ENCODE results near the gene TMEM151A. TPM values are rescaled to one million over a fixed set of nuclear protein-coding genes. Genes with fewer than 3 reads are reported as not detected.
A peak's percentile ranks its signal among the peaks of the same experiment; 100 is the strongest.

Gene TMEM151A
- total and polyA plus RNA-seq, 7 experiments from 2014 or later: 0.11 to 0.29 TPM; not detected in 5

GRCh38 chr11:66294626-66295620, 3.2 kb downstream of the TMEM151A start:
- H3K36me3 Mint-ChIP-seq: peaks cover 0 to 4% (median 0%) of the 10 kb centered on the region in 5 donors
- no peak overlapping the region for H3K4me3 Mint-ChIP-seq
- DNase-seq: no peak
- Histone ChIP-seq H3K4me1 (ENCODE audit: control insufficient read depth in 2 of 2, insufficient read depth in 2 of 2, low read length in 2 of 2) (peaks cover 3 to 4% of the 10 kb centered on the region in 2 donors), H3K36me3 (ENCODE audit: control insufficient read depth in 2 of 3, insufficient read depth in 3 of 3, low read length in 3 of 3) (no peaks in the 10 kb centered on the region), H3K4me3 (ENCODE audit: low read length) (no peak overlapping the region), H3K9me3 (ENCODE audit: control insufficient read depth in 2 of 3, low read length in 3 of 3) (no peaks in the 10 kb centered on the region), H3K27ac (ENCODE audit: low read depth, low read length) (no peak overlapping the region), H3K27me3 (ENCODE audit: control insufficient read depth in 2 of 2, insufficient read depth in 2 of 2, low read length in 2 of 2) (peaks cover 0 to 7% of the 10 kb centered on the region in 2 donors)
- CTCF ChIA-PET: no interaction called here
- peaks cover 6 to 23% (median 17%) of the 10 kb centered on the region in 7 donors for H3K4me1 Mint-ChIP-seq
- intact Hi-C loops (cut with micrococcal nuclease): no loop called here
- no peak for ATAC-seq
- POLR2A ChIA-PET: interaction anchor here (0.6 kb wide), 1 partner anchor 24 kb away, joined by 3 read pairs; no protein-coding TSS in a partner anchor
- H3K9me3 Mint-ChIP-seq: peaks cover 0 to 1% (median 0%) of the 10 kb centered on the region in 11 donors
- peak overlapping the region in 1 of 9 donors; percentile 70 for H3K27ac Mint-ChIP-seq
- H3K27me3 Mint-ChIP-seq: peaks cover 13 to 34% (median 13%) of the 10 kb centered on the region in 5 donors

DNA sequence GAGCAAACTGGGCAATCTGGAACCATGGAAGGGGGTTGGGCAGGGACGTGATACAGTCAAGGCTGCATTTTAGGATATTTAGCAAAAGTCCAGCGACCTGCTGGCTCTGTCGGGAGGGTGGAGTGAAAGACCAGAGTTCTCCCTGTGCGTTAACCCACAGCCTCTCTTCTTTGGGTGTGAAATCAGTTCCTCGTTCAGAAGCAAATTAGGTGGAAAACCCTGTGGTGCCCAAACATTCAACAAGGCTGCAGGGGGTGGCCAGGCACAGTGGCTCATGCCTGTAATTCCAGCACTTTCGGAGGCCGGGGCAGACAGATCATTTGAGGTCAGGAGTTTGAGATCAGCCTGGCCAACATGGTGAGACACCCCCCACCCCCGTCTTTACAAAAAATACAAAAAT, 5.9 kb downstream of the TMEM151A start:
- peaks cover 0 to 2% (median 0%) of the 10 kb centered on the region in 5 donors for H3K36me3 Mint-ChIP-seq
- H3K27ac Mint-ChIP-seq: no peak overlapping the region
- H3K4me1 ChIP-seq (ENCODE audit: control insufficient read depth in 2 of 2, insufficient read depth in 2 of 2, low read length in 2 of 2): no peaks in the 10 kb centered on the region
- ChIA-PET CTCF (interaction anchor here (0.7 to 0.9 kb wide), 2 partner anchors 14 to 28 kb away, joined by 3 read pairs; no protein-coding TSS in a partner anchor), POLR2A (interaction anchor here (1.8 kb wide), 1 partner anchor 10 kb away, joined by 7 read pairs; no protein-coding TSS in a partner anchor)
- peaks cover 0 to 7% (median 4%) of the 10 kb centered on the region in 7 donors for H3K4me1 Mint-ChIP-seq
- no peak overlapping the region for H3K4me3 Mint-ChIP-seq
- ATAC-seq: no peak
- H3K27me3 Mint-ChIP-seq: peaks cover 5 to 16% (median 10%) of the 10 kb centered on the region in 5 donors
- H3K27me3 ChIP-seq (ENCODE audit: control insufficient read depth in 2 of 2, insufficient read depth in 2 of 2, low read length in 2 of 2): peaks cover 0 to 6% of the 10 kb centered on the region in 2 donors
- DNase-seq: no peak
- intact Hi-C loops (cut with micrococcal nuclease): no loop called here
- no peak overlapping the region for H3K27ac ChIP-seq (ENCODE audit: low read depth, low read length)
- H3K9me3 ChIP-seq (ENCODE audit: control insufficient read depth in 2 of 3, low read length in 3 of 3): no peaks in the 10 kb centered on the region
- H3K9me3 Mint-ChIP-seq: no peaks in the 10 kb centered on the region
- no peak overlapping the region for H3K4me3 ChIP-seq (ENCODE audit: low read length)
- no peaks in the 10 kb centered on the region for H3K36me3 ChIP-seq (ENCODE audit: control insufficient read depth in 2 of 3, insufficient read depth in 3 of 3, low read length in 3 of 3)

DNA sequence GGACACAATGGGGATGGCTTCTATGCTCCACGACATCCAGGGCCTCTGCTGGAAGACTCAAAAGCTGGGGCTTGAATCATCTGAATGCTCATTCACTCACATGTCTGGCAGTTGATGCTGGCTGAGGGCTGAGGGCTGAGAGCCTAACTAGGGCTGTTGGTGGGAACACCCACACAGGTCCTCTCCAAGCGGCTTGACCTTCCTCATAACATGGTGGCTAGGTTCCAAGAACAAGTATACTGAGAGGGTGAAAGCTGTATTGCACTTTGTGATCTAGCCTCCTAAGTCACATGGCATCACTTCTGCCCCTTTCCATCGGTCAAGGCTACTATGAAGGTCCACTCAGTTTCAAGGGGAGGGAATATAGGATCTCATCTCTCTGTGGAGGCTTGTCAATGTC, 7.5 kb downstream of the TMEM151A start:
- ATAC-seq: no peak

GRCh38 chr11:66302656-66303055, 11.0 kb downstream of the TMEM151A start:
- Histone ChIP-seq H3K9me3 (ENCODE audit: control insufficient read depth in 2 of 3, low read length in 3 of 3) (no peaks in the 10 kb centered on the region), H3K4me3 (ENCODE audit: low read length) (no peak overlapping the region), H3K27ac (ENCODE audit: low read depth, low read length) (no peak overlapping the region), H3K4me1 (ENCODE audit: control insufficient read depth in 2 of 2, insufficient read depth in 2 of 2, low read length in 2 of 2) (no peaks in the 10 kb centered on the region), H3K27me3 (ENCODE audit: control insufficient read depth in 2 of 2, insufficient read depth in 2 of 2, low read length in 2 of 2) (no peaks in the 10 kb centered on the region), H3K36me3 (ENCODE audit: control insufficient read depth in 2 of 3, insufficient read depth in 3 of 3, low read length in 3 of 3) (no peaks in the 10 kb centered on the region)
- ATAC-seq (no peak), DNase-seq (no peak)
- CTCF ChIA-PET: interaction anchor here (0.9 to 2.2 kb wide), 2 partner anchors 9 to 86 kb away, joined by 4 read pairs; no protein-coding TSS in a partner anchor
- H3K9me3 Mint-ChIP-seq: no peaks in the 10 kb centered on the region
- intact Hi-C loops (cut with micrococcal nuclease): no loop called here
- H3K4me1 Mint-ChIP-seq: no peaks in the 10 kb centered on the region
- H3K27me3 Mint-ChIP-seq: peaks cover 0 to 2% (median 0%) of the 10 kb centered on the region in 5 donors
- POLR2A ChIA-PET: interaction anchor here (1.0 kb wide), 1 partner anchor 14 kb away, joined by 3 read pairs; the partner anchor contains the start of gene YIF1A
- H3K36me3 Mint-ChIP-seq: no peaks in the 10 kb centered on the region
- H3K4me3 Mint-ChIP-seq: no peak overlapping the region
- no peak overlapping the region for H3K27ac Mint-ChIP-seq

More for the DNA sequence above, 7.5 kb downstream of the TMEM151A start:
- intact Hi-C loops (cut with micrococcal nuclease): no loop called here
- H3K36me3 ChIP-seq (ENCODE audit: control insufficient read depth in 2 of 3, insufficient read depth in 3 of 3, low read length in 3 of 3): no peaks in the 10 kb centered on the region
- no peak overlapping the region for H3K27ac Mint-ChIP-seq
- CTCF ChIA-PET: interaction anchor here (0.6 kb wide), 1 partner anchor 98 kb away, joined by 3 read pairs; no protein-coding TSS in a partner anchor
- no peaks in the 10 kb centered on the region for H3K9me3 ChIP-seq (ENCODE audit: control insufficient read depth in 2 of 3, low read length in 3 of 3)
- H3K27ac ChIP-seq (ENCODE audit: low read depth, low read length): no peak overlapping the region
- no peak for DNase-seq
- peaks cover 0 to 4% (median 0%) of the 10 kb centered on the region in 5 donors for H3K27me3 Mint-ChIP-seq
- H3K9me3 Mint-ChIP-seq: no peaks in the 10 kb centered on the region
- H3K4me3 Mint-ChIP-seq: no peak overlapping the region
- H3K36me3 Mint-ChIP-seq: no peaks in the 10 kb centered on the region
- no peaks in the 10 kb centered on the region for H3K4me1 ChIP-seq (ENCODE audit: control insufficient read depth in 2 of 2, insufficient read depth in 2 of 2, low read length in 2 of 2)
- POLR2A ChIA-PET: interaction anchor here (1.4 to 1.8 kb wide), 2 partner anchors 10 to 11 kb away, joined by 3 to 7 read pairs; partner anchors contain the start of gene YIF1A
- no peak overlapping the region for H3K4me3 ChIP-seq (ENCODE audit: low read length)
- H3K4me1 Mint-ChIP-seq: no peaks in the 10 kb centered on the region
- H3K27me3 ChIP-seq (ENCODE audit: control insufficient read depth in 2 of 2, insufficient read depth in 2 of 2, low read length in 2 of 2): no peaks in the 10 kb centered on the region

DNA sequence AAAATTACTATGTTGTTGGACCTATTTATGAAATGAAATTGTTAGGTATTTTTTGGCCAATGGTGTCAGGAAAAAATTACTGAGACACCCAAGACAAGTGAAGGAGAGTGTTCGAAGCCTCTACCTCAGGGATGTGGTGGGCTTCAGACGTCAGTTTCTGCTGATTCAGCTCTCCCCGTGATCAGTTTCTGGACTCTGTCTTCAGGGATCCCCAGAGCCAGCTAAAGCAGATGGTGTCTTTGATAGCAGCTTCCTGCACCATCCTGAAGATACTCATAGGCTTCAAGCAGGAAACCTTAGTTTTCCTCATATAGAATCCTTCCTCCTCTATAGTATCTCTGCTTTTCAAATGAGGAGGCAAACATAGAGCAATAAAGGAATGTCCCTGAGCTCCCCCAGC, 17.8 kb downstream of the TMEM151A start:
- Mint-ChIP-seq H3K9me3 (no peaks in the 10 kb centered on the region), H3K27ac (peak overlapping the region in 1 of 9 donors; percentile 67), H3K4me3 (no peak overlapping the region), H3K36me3 (no peaks in the 10 kb centered on the region), H3K4me1 (peaks cover 7 to 19% (median 13%) of the 10 kb centered on the region in 7 donors), H3K27me3 (peaks cover 0 to 2% (median 0%) of the 10 kb centered on the region in 5 donors)
- intact Hi-C loops (cut with micrococcal nuclease): no loop called here
- H3K4me3 ChIP-seq (ENCODE audit: low read length): no peak overlapping the region
- H3K36me3 ChIP-seq (ENCODE audit: control insufficient read depth in 2 of 3, insufficient read depth in 3 of 3, low read length in 3 of 3): no peaks in the 10 kb centered on the region
- no peak overlapping the region for H3K27ac ChIP-seq (ENCODE audit: low read depth, low read length)
- H3K9me3 ChIP-seq (ENCODE audit: control insufficient read depth in 2 of 3, low read length in 3 of 3): no peaks in the 10 kb centered on the region
- CTCF ChIA-PET: interaction anchor here (4.6 kb wide), 1 partner anchor 76 kb away, joined by 53 read pairs; no protein-coding TSS in a partner anchor
- DNase-seq (no peak), ATAC-seq (no peak)
- H3K27me3 ChIP-seq (ENCODE audit: control insufficient read depth in 2 of 2, insufficient read depth in 2 of 2, low read length in 2 of 2): no peaks in the 10 kb centered on the region
- peaks cover 11 to 21% of the 10 kb centered on the region in 2 donors for H3K4me1 ChIP-seq (ENCODE audit: control insufficient read depth in 2 of 2, insufficient read depth in 2 of 2, low read length in 2 of 2)
- POLR2A ChIA-PET: interaction anchor here (0.6 to 0.9 kb wide), 4 partner anchors 11 to 975 kb away, joined by 3 to 4 read pairs (median 3); no protein-coding TSS in a partner anchor

DNA sequence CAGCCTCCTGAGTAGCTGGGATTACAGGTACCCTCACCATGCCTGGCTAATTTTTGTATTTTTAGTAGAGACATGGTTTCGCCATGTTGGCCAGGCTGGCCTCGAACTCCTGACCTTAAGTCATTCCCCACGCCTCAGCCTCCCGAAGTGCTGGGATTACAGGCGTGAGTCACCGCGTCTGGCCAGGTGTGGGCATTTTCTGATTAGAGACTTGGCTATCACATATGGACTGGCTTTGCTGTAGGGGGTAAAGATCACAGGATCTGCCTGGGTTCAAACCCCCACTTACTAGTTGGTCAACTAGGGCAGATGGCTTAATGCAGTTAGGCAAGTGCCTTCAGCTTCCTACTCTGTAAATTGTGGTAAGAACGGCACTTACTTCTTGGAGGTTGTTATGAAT, 18.6 kb downstream of the TMEM151A start:
- H3K27ac ChIP-seq (ENCODE audit: low read depth, low read length): no peak overlapping the region
- H3K36me3 ChIP-seq (ENCODE audit: control insufficient read depth in 2 of 3, insufficient read depth in 3 of 3, low read length in 3 of 3): no peaks in the 10 kb centered on the region
- no peak overlapping the region for H3K4me3 ChIP-seq (ENCODE audit: low read length)
- no peak for ATAC-seq
- ChIA-PET POLR2A (interaction anchor here (4.0 kb wide), 1 partner anchor 36 kb away, joined by 68 read pairs; the partner anchor contains the start of genes B4GAT1 and BRMS1), CTCF (interaction anchor here (0.6 to 4.6 kb wide), 4 partner anchors 19 to 80 kb away, joined by 3 to 58 read pairs (median 32); partner anchors contain the start of gene YIF1A)
- H3K9me3 Mint-ChIP-seq: no peaks in the 10 kb centered on the region
- no peak overlapping the region for H3K4me3 Mint-ChIP-seq
- peak overlapping the region in 1 of 9 donors; percentile 2 for H3K27ac Mint-ChIP-seq
- peaks cover 0 to 2% (median 0%) of the 10 kb centered on the region in 5 donors for H3K27me3 Mint-ChIP-seq
- no peak for DNase-seq
- peaks cover 11 to 29% of the 10 kb centered on the region in 2 donors for H3K4me1 ChIP-seq (ENCODE audit: control insufficient read depth in 2 of 2, insufficient read depth in 2 of 2, low read length in 2 of 2)
- intact Hi-C loops (cut with micrococcal nuclease): no loop called here
- H3K4me1 Mint-ChIP-seq: peaks cover 10 to 24% (median 19%) of the 10 kb centered on the region in 7 donors
- H3K36me3 Mint-ChIP-seq: no peaks in the 10 kb centered on the region
- H3K9me3 ChIP-seq (ENCODE audit: control insufficient read depth in 2 of 3, low read length in 3 of 3): no peaks in the 10 kb centered on the region
- no peaks in the 10 kb centered on the region for H3K27me3 ChIP-seq (ENCODE audit: control insufficient read depth in 2 of 2, insufficient read depth in 2 of 2, low read length in 2 of 2)
